ENCODE measurements around the gene SGF29.

DNA sequence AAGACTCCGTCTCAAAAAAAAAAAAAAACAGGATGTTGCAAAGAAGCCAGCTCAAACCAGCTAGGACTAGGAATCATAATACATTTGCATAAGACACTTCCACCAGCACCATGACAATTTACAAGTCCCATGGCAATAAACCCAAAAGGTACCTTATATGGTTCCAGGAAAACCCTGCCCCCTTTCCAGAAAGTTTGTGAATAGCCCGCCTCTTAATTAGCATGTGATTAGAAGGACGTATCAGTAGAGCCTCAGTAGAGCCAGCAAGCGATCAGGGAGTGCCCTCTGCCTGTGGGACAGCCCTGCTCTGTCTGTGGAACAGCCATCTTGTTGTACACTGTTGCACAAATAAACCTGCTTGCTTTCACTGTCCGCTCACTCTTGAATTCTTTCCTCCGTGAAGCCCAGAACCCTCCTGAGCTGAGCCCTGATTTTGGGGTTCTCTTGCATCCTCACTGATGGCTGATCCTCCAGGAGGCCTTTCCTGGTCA lies 29.0 kb upstream of the SGF29 start:
- TF ChIP-seq, protein P1, sequence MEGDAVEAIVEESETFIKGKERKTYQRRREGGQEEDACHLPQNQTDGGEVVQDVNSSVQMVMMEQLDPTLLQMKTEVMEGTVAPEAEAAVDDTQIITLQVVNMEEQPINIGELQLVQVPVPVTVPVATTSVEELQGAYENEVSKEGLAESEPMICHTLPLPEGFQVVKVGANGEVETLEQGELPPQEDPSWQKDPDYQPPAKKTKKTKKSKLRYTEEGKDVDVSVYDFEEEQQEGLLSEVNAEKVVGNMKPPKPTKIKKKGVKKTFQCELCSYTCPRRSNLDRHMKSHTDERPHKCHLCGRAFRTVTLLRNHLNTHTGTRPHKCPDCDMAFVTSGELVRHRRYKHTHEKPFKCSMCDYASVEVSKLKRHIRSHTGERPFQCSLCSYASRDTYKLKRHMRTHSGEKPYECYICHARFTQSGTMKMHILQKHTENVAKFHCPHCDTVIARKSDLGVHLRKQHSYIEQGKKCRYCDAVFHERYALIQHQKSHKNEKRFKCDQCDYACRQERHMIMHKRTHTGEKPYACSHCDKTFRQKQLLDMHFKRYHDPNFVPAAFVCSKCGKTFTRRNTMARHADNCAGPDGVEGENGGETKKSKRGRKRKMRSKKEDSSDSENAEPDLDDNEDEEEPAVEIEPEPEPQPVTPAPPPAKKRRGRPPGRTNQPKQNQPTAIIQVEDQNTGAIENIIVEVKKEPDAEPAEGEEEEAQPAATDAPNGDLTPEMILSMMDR (IDR thresholded peaks at IDR 0.05 in 8 of 11, conservative IDR thresholded peaks at IDR 0.05 in 3 of 11), result no peak
- no peak for TF ChIP-seq POLR2A (IDR thresholded peaks at IDR 0.05)

Measured in spleen (tissue), 7 donors.